Retina (tissue), 1 donor: ENCODE results near the gene GALNTL6.
"Not testable (repeated sequence)": the region's sequence is repeated elsewhere in the genome, so short reads cannot be mapped to it uniquely, and the experiment has no call there.

Source experiments
- DNase-seq: peaks from one replicate; pipeline ENCODE4 v3.0.0-alpha.2; 2016

GALNTL6 gene

DNA sequence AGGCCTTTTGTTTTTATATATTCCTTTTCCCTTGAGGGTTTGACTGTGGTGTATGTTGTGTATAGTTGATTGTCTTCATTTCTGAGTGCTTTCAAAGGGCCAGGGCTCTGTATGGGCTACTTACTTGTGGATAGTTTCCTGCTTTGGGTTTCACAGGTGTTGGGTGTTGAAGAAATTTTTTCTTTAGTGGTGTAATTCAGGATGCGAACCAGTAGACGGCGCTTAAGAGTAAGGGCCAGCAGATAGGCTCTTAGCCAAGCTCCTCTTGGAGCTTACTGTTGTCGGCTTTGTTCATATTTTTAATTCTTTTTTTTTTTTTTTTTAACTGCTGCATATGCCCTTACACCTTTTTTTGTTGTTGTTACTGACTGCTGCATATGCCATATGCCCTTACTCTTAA is 1079.1 kb downstream of the GALNTL6 start:
- no peak for DNase-seq

- no peak for DNase-seq
Measured at GRCh38 chr4:172895699-172896098, 1082.5 kb downstream of the GALNTL6 start.

DNA sequence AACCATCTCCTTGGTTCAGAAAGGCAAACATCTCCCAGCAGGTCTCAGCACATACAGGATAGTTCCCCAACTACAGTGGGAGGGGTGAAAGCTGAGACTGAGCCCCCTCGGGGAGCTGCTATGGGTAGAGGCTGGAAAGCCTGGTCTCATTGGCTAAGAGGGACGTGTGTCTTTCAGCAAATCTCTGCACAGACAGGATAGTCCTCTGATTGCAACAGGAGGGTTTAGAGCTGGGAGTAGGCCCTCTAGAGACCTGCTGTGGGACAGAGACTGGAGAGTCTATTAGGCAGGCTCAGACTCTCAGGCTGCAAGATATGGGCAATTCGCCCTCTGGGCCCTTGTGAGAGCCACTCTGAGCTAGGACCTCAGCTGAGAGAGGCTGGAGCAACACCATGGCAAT is 1083.8 kb downstream of the GALNTL6 start:
- no peak for DNase-seq

- no peak for DNase-seq
Measured at GRCh38 chr4:172898715-172899114, 1085.5 kb downstream of the GALNTL6 start.

DNA sequence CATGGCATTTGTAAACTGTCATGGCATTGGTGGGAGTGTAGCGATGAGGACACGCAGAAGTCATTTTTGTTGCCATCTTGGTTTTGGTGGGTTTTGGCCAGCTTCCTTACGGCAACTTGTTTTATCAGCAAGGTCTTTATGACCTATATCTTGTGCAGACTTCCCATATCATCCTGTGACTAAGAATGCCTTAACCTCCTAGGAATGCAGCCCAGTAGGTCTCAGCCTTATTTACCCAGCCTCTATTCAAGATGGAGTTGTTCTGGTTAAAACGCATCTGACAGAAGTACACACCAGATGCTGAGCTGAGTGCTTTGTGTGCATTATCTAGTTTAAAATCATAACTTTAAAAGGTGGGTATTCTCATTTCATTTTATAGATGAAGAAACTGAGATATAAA is 1086.7 kb downstream of the GALNTL6 start:
- no peak for DNase-seq

DNA sequence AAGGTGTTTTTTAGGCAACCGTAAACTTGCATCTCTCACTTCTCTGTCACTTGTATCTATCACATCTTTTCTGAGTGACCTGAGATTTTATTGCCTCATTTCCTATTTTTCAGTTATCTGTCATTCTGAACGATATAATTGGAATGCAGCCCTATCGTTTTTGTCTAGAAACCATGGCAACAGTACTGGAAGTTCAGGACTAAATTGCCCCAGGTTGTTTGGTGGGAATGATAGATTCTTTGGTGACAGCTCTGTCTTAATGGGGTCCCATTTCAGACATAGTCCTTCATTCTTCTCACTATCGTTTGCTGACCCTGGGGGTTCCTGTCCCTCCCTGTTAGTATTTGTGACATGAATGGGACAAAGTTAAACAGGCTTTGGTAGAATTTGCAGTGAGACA is 1087.7 kb downstream of the GALNTL6 start:
- DNase-seq = no peak

DNA sequence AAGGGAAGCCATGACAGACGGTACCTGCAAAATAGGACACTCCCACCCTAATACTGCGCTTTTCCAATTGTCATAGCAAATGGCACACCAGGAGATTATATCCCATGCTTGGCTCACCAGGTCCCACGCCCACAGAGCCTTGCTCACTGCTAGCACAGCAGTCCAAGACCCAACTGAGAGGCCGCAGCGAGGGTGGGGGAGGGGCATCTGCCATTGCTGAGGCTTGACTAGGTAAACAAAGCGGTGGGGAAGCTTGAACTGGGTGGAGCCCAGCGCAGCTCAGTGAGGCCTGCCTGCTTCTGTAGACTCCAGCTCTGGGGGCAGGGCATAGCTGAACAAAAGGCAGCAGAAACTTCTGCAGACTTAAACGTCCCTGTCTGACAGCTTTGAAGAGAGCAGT is 1099.3 kb downstream of the GALNTL6 start:
- not testable (repeated sequence) for DNase-seq

GRCh38 chr4:172917403-172917802 is 1104.2 kb downstream of the GALNTL6 start:
- not testable (repeated sequence) for DNase-seq

DNA sequence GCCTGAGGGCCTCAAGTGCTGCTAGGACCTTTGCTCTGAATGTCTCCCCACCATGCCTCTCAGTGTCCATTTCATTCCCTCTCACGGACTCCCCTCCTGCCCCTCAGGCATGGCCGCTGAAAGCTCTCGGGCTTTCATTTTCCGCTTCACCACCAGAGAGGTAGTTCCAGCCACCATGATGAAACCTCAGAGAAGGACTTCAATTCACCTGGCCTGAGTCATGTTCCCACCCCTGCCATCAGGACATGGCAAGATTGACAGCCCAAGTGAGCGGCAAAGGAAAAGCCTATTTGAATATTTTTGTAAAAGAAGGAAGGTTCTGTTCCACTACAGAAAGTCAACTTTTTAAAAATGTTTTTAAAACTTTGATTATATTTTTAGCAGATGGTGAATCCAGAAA is 1106.1 kb downstream of the GALNTL6 start:
- DNase-seq = no peak

DNA sequence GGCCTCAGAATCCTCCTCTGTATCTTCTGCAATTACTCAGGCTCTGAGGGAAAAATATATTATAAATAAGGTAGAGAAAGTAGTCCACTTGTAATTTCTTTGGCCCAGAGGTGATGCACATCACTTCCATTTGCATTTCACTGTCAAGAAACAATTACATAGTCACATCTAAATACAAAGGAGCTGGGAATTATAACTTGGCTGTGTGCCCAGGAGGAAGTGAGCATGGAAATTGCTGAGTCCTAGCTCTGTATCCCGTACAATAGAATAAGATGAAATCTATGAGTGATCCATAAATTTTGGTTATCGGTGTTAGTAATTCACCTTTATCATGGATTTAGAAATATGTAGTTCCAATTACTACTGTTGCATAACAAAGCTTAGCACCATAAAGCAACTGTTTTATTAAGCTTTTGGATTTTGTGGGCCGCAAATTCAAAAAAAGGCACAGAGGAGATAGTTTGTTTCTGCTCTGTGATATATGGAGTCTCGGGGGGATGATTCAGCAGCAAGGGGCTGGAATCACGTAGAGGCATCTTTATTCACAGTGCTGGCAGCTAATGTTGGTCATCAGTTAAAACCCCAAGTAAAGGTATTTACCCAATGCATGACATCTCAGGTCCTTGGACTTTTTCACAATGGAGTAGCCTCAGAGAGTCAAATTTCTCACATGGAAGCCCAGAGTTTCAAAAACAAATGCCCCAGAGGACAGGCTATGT is 1114.1 kb downstream of the GALNTL6 start:
- DNase-seq = no peak

- no peak for DNase-seq
Measured at GRCh38 chr4:172928347-172928746, 1115.1 kb downstream of the GALNTL6 start.

GRCh38 chr4:172938072-172938829 is 1125.0 kb downstream of the GALNTL6 start:
- no peak for DNase-seq

DNA sequence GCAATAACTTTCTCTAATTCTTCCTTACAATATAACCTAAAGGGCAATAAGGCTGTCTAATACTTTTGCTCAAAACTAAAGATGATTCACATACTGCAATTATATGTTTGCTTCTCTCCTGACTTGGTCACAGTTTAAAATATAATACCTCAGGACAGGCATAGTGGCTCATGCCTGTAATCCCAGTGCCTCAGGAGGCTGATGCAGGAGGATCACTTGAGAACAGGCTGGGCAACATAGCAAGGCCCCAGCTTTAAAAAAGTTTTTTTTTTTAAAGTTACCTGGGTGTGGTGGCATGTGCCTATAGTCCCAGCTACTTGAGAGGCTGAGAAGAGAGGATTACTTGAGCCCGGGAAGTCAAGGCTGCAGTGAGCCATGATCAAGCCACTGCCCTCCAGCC is 1125.7 kb downstream of the GALNTL6 start:
- no peak for DNase-seq

- DNase-seq = no peak
Measured at GRCh38 chr4:172942840-172943239, 1129.6 kb downstream of the GALNTL6 start.

DNA sequence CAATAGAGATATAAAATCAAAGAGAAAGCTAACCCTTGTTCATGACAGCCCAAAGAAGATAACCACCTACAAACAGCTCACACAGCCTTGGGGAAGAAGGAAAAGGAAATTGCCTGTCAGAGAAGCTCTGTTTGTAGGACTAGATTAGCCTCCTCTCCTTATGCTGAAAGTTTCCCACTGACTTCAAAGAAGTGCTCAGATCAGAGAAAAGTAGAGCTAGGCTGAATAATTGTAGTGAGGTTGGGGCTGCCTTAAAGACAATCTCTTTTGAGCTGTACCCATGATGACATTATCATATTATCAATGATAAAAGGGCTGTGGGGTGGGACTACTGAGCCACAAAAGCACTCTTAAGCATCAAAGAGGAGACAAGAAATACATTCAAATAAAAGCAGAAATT is 1132.4 kb downstream of the GALNTL6 start:
- no peak for DNase-seq

GRCh38 chr4:172946503-172946902 is 1133.3 kb downstream of the GALNTL6 start:
- DNase-seq = no peak

DNA sequence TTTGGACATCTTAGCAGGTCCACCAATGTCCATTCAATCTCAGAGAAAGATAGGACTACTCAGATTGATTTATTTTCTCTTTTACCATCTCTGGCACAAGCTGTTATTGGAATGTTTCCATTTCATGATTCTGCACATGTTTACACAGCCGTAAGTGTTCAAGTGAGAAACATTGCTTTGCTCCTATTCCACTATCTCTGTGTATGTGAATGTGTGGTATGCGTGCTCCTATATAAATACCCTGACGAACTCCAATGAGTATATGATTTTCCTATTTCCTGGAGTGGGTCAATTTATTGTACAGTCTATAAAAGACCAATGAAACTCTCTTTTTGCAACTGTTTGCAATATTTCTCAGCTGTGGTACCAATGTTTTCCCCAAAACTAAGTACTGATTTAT is 1134.4 kb downstream of the GALNTL6 start:
- no peak for DNase-seq

- no peak for DNase-seq
Measured at GRCh38 chr4:172950990-172951389, 1137.8 kb downstream of the GALNTL6 start.

GRCh38 chr4:172951679-172952451 is 1138.7 kb downstream of the GALNTL6 start:
- DNase-seq = no peak

DNA sequence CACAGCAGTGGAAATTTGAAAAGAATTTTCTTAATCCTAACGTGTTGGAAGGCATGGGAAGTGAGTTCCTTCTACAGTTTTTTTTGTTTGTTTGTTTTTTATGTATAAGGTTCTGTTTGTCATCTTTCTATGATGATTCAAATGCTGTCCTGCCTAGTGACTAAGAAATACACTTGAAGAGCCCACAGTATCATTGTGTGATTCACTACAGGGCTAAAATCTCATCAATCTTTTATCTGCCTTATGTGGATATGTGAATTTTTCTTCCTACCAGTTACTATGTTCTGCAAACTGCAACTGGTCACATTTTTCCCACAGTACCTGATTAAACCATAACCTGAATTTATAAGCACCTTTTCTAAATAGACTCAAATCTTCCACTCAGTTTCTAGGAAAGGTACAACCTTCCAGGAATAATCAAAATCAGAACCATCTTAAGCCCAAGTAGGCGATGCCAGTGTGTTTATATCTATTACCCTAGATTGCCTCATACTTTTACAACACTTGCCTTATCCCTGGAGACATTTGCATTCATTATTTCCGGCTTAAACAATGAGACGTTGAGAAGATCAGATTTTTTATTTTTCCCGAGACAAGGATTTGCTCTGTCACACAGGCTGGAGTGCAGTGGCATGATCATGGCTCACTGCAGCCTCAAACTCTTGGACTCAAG is 1140.8 kb downstream of the GALNTL6 start:
- DNase-seq = no peak

DNA sequence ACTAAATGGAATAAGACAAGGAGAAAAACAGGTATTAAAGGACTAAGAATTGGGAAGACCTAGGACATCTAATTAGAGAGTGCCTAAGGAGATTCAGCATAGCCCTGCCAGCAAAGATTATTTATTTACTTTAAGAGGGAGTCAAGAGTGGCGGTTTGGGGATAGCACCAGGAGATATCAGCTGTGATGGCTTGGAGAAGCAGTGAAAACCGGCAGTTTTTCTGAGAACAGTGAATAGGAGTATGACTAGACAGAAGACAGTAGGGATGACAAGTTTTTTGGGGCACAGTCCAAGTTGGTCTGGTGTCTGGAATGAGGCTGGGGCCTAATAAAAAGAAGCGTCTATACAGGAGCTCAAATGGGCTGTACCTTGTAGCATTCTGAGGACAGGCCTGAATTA is 1143.1 kb downstream of the GALNTL6 start:
- DNase-seq = not testable (repeated sequence)

DNA sequence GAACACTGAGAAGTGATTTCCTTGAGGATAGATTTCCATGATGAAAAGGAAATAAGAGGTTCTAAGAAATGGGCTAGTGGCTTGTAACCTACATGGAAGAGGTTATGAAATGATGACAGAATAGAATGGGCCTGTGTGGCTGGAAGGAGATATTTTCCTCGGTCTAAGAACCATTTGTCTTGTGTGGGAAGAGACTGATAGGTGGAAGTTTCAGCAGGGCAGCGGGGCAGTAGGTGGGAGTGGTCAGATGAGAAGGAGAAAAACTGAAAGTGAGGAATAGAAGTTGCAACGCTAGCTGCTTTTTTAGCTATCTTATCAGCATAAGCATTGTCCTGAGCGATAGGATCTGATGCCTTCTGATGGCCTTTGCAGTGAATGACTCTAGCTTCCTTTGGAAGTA is 1144.0 kb downstream of the GALNTL6 start:
- no peak for DNase-seq
